Activated naive CD8-positive, alpha-beta T cell treated with anti-CD3 and anti-CD28 coated beads for 36 hours (primary cell): ENCODE measurements around the gene GRK5. TPM values are rescaled to one million over a fixed set of nuclear protein-coding genes. Genes with fewer than 3 reads are reported as not detected.

ENCODE experiments used
- DNase-seq: peaks from one replicate; pipeline ENCODE4 v3.0.0; 2021
- H3K27ac Mint-ChIP-seq: one replicate; pipeline ENCODE4 v1.8.0; 2022; ENCODE audit warnings: mild to moderate bottlenecking, moderate library complexity, mixed read lengths
- H3K27me3 Mint-ChIP-seq: one replicate; pipeline ENCODE4 v1.8.0; 2022; ENCODE audit warnings: mild to moderate bottlenecking, mixed read lengths
- H3K36me3 Mint-ChIP-seq: one replicate; pipeline ENCODE4 v1.8.0; 2021; ENCODE audit warnings: mild to moderate bottlenecking, mixed read lengths
- H3K4me1 Mint-ChIP-seq: one replicate; pipeline ENCODE4 v1.8.0; 2021; ENCODE audit warnings: mixed read lengths
- H3K4me3 Mint-ChIP-seq: one replicate; pipeline ENCODE4 v1.8.0; 2022; ENCODE audit warnings: mild to moderate bottlenecking, moderate library complexity, mixed read lengths
- H3K9me3 Mint-ChIP-seq: one replicate; pipeline ENCODE4 v1.8.0; 2022; ENCODE audit warnings: mixed read lengths
- total RNA-seq, 2 experiments: library from RNA; stranded (reverse); gene quantifications; one replicate each; pipeline ENCODE4 v1.2.3, GENCODE V29; 2021

Gene GRK5
- total RNA-seq, 2 experiments from 2014 or later = 12.8 TPM

DNA sequence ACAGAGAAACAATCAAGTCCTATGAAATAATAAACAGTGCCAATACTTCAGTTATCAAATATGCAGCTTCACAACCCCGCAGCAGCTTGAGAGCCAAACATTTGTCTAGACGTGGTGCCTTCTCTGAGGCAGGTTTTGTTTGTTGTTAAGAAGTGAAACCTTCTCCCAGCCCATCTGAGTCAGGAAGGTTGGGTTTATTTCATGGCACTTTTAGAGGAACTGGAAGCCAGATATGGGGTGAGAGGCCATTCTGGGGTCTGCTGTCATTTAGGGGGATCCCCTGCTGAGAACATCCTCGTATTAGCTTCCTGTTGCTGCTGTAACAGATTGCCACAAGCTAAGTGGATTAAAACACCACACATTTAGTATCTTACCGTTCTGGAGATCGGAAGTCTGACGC lies 113.6 kb downstream of the GRK5 start:
- DNase-seq = no peak
- H3K4me1 Mint-ChIP-seq = peaks cover 21% of the 10 kb centered on the region
- no peak overlapping the region for H3K27ac Mint-ChIP-seq
- H3K36me3 Mint-ChIP-seq = no peaks in the 10 kb centered on the region
- peaks cover 1% of the 10 kb centered on the region for H3K9me3 Mint-ChIP-seq
- no peaks in the 10 kb centered on the region for H3K27me3 Mint-ChIP-seq
- no peak overlapping the region for H3K4me3 Mint-ChIP-seq

DNA sequence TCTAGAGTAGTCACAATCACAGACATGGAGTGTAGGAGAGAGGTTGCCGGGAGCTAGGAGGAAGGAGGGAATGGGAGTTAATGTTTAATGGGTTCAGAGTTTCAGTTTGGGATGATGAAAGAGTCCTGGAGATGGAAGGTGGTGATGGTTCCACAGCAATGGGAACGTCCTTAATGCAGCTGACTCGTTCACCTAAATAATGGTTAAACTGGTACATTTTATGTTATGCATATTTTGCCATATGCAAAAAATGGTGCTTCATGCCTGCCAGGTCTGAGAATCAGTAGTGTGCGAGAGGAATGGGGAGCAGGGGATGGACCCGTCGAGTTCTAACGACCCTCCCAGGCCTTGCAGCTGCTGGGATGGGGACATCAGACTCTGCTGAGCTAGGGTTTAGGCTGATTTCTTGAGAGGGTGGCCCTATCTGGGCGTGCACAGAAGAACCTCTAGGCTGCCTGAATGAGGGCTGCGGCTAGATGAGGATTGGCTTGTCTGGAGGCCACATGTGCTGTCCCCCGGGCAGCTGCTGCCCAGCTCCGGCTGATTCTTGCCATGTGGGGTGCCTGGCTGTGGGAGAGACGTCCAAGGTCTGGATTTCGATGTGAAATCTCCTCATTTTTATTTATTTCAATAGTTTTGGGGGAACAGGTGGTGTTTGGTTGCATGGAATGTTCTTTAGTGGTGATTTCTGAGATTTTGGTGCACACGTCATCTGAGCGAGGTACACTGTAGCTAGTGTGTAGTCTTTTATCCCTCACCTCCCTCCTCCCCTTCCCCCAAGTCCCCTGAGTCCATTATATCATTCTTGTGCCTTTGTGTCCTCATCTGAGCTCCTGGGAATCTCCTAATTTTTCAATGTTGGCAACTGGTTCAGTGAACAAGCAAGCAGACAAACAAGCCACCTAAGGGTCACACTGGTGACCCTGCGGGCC lies 116.0 kb downstream of the GRK5 start:
- Mint-ChIP-seq H3K27me3 (no peaks in the 10 kb centered on the region), H3K4me3 (no peak overlapping the region), H3K36me3 (no peaks in the 10 kb centered on the region), H3K9me3 (peaks cover 1% of the 10 kb centered on the region), H3K27ac (no peak overlapping the region), H3K4me1 (peaks cover 9% of the 10 kb centered on the region)
- DNase-seq = no peak

DNA sequence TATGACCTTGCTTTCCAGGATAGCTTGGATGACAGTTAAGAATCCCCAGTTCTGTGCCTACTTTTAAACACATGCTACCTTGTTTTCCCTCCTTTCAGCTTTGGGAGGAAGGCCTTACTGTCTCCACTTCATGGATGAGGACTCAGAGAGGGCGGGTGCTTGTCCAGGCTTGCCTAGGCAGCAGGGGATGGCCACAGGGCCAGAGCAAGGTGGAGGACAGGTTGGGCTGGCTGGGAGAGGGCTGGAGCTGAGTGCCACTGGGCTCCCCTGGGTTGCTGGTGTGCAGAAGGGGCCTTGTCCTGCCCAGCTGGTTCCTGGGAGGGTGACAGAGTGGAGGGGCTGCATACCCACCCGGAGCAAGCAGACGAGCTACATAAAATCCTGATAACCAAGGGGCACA lies 117.8 kb downstream of the GRK5 start:
- Mint-ChIP-seq H3K27me3 (no peaks in the 10 kb centered on the region), H3K9me3 (peaks cover 1% of the 10 kb centered on the region), H3K4me1 (peaks cover 9% of the 10 kb centered on the region), H3K27ac (no peak overlapping the region), H3K36me3 (no peaks in the 10 kb centered on the region), H3K4me3 (no peak overlapping the region)
- no peak for DNase-seq

DNA sequence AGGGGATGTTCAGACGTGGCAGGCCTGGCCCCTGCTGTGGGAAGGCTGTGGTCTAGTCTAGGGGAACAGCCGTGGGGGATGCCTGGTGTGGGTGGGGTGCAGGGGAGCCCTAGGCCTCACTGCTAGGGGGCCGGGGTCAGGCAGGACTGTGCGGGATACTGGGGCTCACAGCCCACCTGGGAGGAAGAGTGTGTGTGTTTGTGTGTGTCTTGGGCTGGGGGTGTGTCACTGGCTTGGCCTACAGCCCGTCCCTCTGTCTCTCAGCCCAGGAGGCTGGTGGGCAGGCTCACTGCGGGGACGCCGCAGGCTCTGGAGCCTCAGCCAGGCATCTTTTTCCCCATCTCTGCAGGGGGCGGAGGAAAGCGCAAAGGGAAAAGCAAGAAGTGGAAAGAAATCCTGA lies 118.8 kb downstream of the GRK5 start:
- DNase-seq = no peak
- Mint-ChIP-seq H3K36me3 (no peaks in the 10 kb centered on the region), H3K9me3 (peaks cover 1% of the 10 kb centered on the region), H3K27ac (no peak overlapping the region), H3K27me3 (no peaks in the 10 kb centered on the region), H3K4me1 (peaks cover 3% of the 10 kb centered on the region), H3K4me3 (no peak overlapping the region)

DNA sequence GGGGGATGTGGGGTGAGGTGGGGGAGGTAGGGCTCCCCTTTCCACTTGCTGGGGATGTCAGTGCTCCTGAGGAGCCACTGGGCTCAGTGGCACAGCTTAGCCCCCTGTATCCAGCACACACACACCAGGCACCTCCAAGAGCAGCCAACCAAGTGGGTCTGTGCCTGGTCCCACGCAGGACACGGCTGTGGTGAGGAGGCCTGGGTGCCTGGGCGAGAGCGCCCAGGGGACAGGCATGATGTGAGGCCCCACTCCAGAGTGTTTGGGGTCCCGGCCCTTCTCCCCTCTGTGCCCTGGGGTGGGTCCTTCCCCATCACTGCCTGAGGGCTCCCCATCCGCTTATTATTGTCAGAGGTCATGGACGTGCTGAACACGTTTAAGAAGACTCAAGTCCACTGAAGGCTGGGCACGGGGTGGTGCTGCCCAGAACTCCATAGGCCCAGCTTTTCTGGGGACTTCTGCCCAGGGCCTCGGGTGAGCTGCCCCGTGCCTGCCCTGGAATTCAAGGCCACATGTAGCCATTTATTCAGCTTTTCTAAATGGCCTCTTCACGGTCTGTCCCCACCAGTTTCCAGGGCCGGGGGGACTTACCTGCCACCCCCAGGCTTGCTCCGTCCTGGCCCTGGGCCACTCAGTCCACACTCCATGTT lies 119.8 kb downstream of the GRK5 start:
- no peaks in the 10 kb centered on the region for H3K36me3 Mint-ChIP-seq
- DNase-seq = no peak
- H3K27ac Mint-ChIP-seq = no peak overlapping the region
- no peaks in the 10 kb centered on the region for H3K27me3 Mint-ChIP-seq
- no peaks in the 10 kb centered on the region for H3K4me1 Mint-ChIP-seq
- H3K4me3 Mint-ChIP-seq = no peak overlapping the region
- no peaks in the 10 kb centered on the region for H3K9me3 Mint-ChIP-seq

DNA sequence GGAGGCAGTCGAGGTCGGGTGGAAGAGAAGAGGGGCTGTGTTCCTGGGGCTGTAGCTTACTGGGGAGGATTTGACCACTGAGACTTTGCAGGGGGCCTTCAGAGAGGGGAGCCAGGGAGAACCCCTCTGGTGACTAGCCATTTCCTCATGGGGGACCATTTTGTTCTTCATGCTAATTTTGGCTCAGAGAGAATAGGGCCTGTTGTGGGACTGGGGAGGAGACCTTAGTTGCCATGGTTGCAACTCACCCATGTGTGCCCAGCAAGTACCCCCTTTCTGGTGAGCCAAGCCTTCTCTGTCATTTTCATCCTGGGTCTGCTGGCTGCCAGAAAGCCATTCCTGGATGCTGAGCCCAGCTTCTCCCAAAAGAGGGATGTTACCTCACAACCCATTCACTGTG lies 120.9 kb downstream of the GRK5 start:
- Mint-ChIP-seq H3K27ac (no peak overlapping the region), H3K4me3 (no peak overlapping the region), H3K9me3 (no peaks in the 10 kb centered on the region), H3K4me1 (peaks cover 6% of the 10 kb centered on the region), H3K36me3 (no peaks in the 10 kb centered on the region), H3K27me3 (no peaks in the 10 kb centered on the region)
- DNase-seq = no peak

DNA sequence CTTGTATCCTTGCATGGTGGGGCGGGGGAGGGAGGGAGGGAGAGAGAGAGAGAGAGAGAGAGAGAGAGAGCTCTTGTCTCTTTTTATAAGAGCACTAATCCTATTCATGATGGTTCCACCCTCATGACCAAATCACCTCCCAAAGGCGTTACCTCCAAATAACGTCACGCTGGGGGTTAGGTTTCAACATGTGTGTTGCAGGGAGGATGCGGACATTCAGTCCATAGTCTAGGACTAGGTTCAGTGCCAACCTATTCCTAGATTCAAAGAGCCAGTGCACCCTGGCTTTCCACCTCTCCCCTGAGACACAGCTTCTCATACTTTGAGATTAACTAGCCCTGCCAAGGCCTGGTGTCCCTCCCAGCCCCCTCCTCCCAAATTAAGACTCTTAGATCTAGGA lies 123.0 kb downstream of the GRK5 start:
- Mint-ChIP-seq H3K27ac (no peak overlapping the region), H3K4me1 (peaks cover 10% of the 10 kb centered on the region), H3K4me3 (no peak overlapping the region), H3K9me3 (no peaks in the 10 kb centered on the region), H3K36me3 (no peaks in the 10 kb centered on the region), H3K27me3 (no peaks in the 10 kb centered on the region)
- no peak for DNase-seq

DNA sequence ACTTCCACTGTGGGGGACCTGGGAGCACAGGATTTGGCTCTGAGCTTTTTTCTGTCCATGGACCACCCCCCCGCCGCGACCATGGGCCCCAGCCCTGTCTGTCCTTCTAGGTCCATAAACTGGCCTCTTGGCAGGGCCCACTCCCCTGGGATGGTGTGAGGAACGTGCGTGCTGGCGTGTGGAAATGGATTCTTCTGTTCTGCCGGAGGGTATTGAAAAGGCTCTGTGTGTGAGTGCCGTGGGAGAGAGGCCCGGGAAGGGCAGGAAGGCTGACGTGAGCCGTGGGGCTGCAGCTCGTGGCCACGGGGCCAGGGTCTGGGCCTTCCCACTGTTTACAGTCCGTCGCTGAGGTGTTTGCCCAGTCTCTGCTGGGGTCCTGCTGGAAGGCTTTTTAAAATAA lies 123.7 kb downstream of the GRK5 start:
- DNase-seq = no peak
- Mint-ChIP-seq H3K27me3 (no peaks in the 10 kb centered on the region), H3K36me3 (no peaks in the 10 kb centered on the region), H3K27ac (no peak overlapping the region), H3K4me1 (peaks cover 10% of the 10 kb centered on the region), H3K4me3 (no peak overlapping the region), H3K9me3 (no peaks in the 10 kb centered on the region)

DNA sequence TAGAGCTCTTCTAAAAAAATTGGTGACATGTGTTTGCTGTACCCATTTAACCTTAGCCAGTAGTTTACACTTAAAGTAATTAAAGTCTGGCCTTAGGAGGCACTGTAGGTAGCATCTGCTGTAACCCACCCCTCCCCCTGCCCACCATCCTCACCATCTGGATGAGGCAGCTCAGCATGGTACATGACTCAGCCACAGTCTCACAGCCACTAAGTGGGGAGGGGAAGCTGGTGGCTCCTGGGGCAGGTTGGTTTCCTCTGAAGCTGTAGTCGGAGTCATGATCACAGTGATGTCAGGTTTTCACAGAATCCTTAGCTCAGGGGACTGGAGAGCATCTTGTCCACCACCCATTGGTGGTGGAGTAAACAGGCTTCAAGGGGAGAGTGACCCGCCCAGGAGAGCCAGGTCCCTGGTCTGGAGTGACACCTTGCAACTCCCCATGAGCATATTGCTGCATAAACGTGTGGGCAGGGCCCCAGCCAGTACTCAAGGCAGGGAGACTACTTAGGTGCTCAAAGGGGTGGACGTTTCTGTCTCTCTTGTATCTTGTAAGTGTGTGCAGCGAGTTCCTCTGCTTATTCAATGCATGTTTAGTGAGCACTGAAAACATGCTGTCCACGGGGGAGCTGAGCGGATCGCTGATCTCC lies 125.9 kb downstream of the GRK5 start:
- H3K9me3 Mint-ChIP-seq = no peaks in the 10 kb centered on the region
- peak; percentile 30 for DNase-seq
- no peaks in the 10 kb centered on the region for H3K36me3 Mint-ChIP-seq
- H3K27me3 Mint-ChIP-seq = no peaks in the 10 kb centered on the region
- peaks cover 16% of the 10 kb centered on the region for H3K4me1 Mint-ChIP-seq
- H3K4me3 Mint-ChIP-seq = no peak overlapping the region
- no peak overlapping the region for H3K27ac Mint-ChIP-seq

DNA sequence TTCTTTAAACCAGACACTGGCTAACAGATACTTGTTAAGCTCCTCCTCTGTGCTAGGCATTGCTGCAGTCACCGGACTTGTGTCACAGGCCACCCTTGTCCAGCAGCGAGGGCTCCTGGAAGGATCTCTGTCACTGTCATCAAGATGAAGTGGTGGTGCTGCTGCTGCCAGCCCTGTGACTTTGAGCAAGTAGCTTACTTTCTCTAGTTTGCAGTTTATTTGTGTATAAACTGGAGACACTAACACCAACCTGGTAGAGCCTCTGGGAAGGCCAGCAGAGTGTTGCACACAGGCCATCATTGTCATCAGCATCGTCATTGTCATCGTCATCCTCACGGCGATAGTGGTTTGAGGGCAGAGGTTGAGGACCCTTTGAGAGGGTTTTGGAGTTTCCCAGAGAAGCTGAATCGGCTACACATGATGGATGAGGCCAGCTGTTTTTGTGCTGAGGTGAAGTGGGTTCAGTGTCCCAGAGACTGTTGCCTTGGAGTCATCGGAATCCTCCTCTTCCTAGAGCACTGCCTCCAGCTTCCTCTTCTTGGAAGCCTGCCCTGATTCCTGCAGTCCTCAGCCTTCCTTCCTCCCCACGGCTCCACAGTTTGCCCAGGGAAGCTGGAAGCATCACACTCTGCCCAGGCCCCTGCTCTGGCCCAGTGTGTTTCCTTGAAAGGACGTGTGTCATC lies 128.4 kb downstream of the GRK5 start:
- H3K4me3 Mint-ChIP-seq = no peak overlapping the region
- H3K9me3 Mint-ChIP-seq = no peaks in the 10 kb centered on the region
- H3K27me3 Mint-ChIP-seq = no peaks in the 10 kb centered on the region
- no peak overlapping the region for H3K27ac Mint-ChIP-seq
- DNase-seq = no peak
- H3K36me3 Mint-ChIP-seq = peaks cover under 1% of the 10 kb centered on the region
- H3K4me1 Mint-ChIP-seq = peaks cover 18% of the 10 kb centered on the region

DNA sequence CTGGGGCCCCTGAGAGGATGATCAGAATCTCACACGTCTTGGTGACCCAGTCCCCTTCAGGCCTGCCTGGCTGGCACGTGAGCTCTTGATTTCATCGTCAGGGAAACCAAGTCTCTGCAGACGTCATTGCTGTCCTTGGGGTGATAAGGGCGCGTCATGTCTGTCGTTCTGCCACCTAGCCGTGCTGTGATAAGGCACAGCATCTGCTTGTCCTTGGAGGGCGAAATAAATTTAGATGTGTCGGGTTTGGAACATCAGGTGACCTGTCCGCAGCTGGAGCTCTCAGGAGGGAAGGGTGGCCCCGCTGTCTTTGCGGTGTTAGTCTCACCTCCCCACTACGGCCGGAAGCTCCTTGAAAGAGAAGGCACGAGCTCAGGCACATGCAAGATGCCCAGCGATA lies 129.2 kb downstream of the GRK5 start:
- Mint-ChIP-seq H3K36me3 (peaks cover 9% of the 10 kb centered on the region), H3K4me3 (no peak overlapping the region), H3K4me1 (peaks cover 26% of the 10 kb centered on the region), H3K9me3 (no peaks in the 10 kb centered on the region), H3K27me3 (no peaks in the 10 kb centered on the region), H3K27ac (no peak overlapping the region)
- DNase-seq = no peak

DNA sequence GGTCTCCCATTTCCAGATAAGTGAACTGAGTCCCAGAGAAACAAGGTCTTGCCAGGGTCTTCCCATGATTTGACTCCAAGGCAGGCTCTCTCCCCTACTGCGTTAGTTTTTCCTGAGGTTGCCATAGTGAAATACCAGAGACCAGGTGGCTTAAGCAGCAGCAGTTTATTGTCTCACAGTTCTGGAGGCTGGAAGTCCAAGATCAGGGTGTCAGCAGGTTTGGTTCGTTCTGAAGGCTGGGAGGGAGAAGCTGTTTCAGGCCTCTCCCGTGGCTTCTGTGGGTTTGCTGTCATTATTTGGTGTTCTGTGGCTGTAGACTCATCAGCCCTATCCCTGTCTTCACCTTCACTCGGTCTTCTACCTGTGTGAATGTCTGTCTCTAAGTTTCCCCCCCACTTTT lies 129.9 kb downstream of the GRK5 start:
- peaks cover 30% of the 10 kb centered on the region for H3K4me1 Mint-ChIP-seq
- no peaks in the 10 kb centered on the region for H3K27me3 Mint-ChIP-seq
- H3K9me3 Mint-ChIP-seq = no peaks in the 10 kb centered on the region
- DNase-seq = no peak
- H3K27ac Mint-ChIP-seq = no peak overlapping the region
- H3K4me3 Mint-ChIP-seq = no peak overlapping the region
- peaks cover 9% of the 10 kb centered on the region for H3K36me3 Mint-ChIP-seq

DNA sequence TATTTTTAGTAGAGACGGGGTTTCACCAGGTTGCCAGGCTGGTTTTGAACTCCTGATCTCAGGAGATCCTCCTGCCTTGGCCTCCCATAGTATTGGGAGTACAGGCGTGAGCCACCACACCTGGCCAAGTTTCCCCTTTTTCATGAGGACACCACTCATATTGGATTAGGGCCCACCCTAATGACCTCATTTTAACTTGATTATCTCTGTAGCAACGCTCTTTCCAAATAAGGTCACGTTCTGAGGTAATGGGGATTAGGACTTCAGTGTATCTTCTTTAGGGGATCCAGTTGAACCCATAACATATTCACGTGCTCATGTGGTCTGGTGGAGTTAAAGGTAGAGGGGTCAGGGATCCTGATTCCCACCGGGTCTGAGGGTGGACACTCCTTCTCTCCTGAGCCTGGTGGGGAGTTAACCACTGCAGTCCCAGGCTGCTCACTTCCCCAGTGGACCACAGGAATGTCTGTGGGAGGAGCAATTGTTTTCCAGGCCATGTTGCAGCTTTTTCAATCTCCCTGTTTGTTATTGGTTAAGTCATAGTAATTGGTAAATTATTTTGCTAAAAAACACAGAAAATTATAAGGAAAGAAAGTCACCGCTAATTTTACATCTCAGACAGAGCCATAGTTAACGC lies 130.5 kb downstream of the GRK5 start:
- H3K9me3 Mint-ChIP-seq = no peaks in the 10 kb centered on the region
- DNase-seq = no peak
- H3K27ac Mint-ChIP-seq = no peak overlapping the region
- peaks cover 25% of the 10 kb centered on the region for H3K4me1 Mint-ChIP-seq
- H3K27me3 Mint-ChIP-seq = no peaks in the 10 kb centered on the region
- H3K36me3 Mint-ChIP-seq = peaks cover 9% of the 10 kb centered on the region
- no peak overlapping the region for H3K4me3 Mint-ChIP-seq

DNA sequence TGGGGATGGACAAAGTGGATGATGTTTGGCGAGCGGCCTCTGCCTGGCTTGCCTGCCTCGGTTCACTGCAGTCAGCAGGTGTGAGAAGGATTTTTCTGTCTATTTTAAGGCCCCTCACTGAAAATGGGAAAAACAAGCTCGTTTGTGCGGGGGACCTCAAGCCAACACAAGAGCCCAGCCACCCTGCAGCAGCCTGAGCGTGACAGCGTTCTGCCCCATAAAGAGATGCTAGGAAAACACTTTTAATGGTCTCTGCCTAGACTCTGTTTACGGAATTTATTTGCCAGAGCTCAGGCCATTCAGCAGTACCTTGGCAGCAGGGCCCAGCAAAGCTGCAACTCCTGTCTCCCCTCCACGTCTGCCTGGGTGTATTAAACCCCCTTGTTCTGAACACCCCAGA lies 131.7 kb downstream of the GRK5 start:
- H3K27me3 Mint-ChIP-seq = no peaks in the 10 kb centered on the region
- H3K4me1 Mint-ChIP-seq = peaks cover 20% of the 10 kb centered on the region
- peaks cover 9% of the 10 kb centered on the region for H3K36me3 Mint-ChIP-seq
- no peak overlapping the region for H3K4me3 Mint-ChIP-seq
- H3K9me3 Mint-ChIP-seq = no peaks in the 10 kb centered on the region
- DNase-seq = no peak
- no peak overlapping the region for H3K27ac Mint-ChIP-seq
